OCI-LY3 (cell line): ENCODE data around the gene NOCT.

Experiments
- H2AFZ ChIP-seq: fragments of 200-600, 300-600 bp; shearing (Covaris generic); 2 replicates; pipeline ENCODE4 v1.6.0; 2014; ENCODE audit warnings: antibody characterized with exemption, low read depth, low read length
- H3K27ac ChIP-seq: fragments of 200-600, 300-600 bp; sonication (generic); 2 replicates; pipeline ENCODE4 v1.5.1; 2014; ENCODE audit warnings: mild to moderate bottlenecking, low read length, moderate library complexity, mixed read lengths
- H3K27me3 ChIP-seq: fragments of 200-600, 300-600 bp; sonication (generic); 2 replicates; pipeline ENCODE4 v1.6.1; 2014; ENCODE audit warnings: low read depth, low read length, mixed read lengths
- H3K36me3 ChIP-seq: fragments of 200-600, 300-600 bp; sonication (generic); replicated peaks from 2 replicates; pipeline ENCODE3; 2014; ENCODE audit warnings: low read depth, low read length, mixed read lengths
- H3K4me1 ChIP-seq: fragments of 300-600, 200-600 bp; sonication (generic); 2 replicates; pipeline ENCODE4 v1.6.1; 2014; ENCODE audit warnings: low read length, mixed read lengths
- H3K4me2 ChIP-seq: fragments of 200-600, 300-600 bp; sonication (generic); 2 replicates; pipeline ENCODE4 v1.6.1; 2014; ENCODE audit warnings: low read length, mixed read lengths
- H3K4me3 ChIP-seq: fragments of 300-600, 200-600 bp; sonication (generic); 2 replicates; pipeline ENCODE4 v1.5.1; 2014; ENCODE audit warnings: antibody characterized with exemption, mild to moderate bottlenecking, low read length, moderate library complexity
- H3K79me2 ChIP-seq: fragments of 300-600, 200-600 bp; shearing (Covaris generic); 2 replicates; pipeline ENCODE4 v1.6.1; 2014; ENCODE audit warnings: mild to moderate bottlenecking, low read length, mixed read lengths
- H3K9ac ChIP-seq: fragments of 300-600, 200-600 bp; shearing (Covaris generic); 2 replicates; pipeline ENCODE4 v1.6.0; 2014; ENCODE audit warnings: mild to moderate bottlenecking, low read length, moderate library complexity
- H3K9me3 ChIP-seq: fragments of 200-600, 300-600 bp; shearing (Covaris generic); 2 replicates; pipeline ENCODE4 v1.6.1; 2014; ENCODE audit warnings: low read length, mixed read lengths; ENCODE audit not compliant: insufficient read depth
- H4K20me1 ChIP-seq: fragments of 200-600, 300-600 bp; sonication (generic); 2 replicates; pipeline ENCODE4 v1.6.1; 2016; ENCODE audit warnings: low read length, mixed read lengths; ENCODE audit not compliant: insufficient read depth
- EZH2phosphoT487 ChIP-seq: fragments of 200-600 bp; shearing (Covaris generic); IDR thresholded peaks from 2 replicates; pipeline ENCODE4 v1.6.1; 2018; ENCODE audit warnings: antibody characterized with exemption, mixed run types, low read depth
- TF ChIP-seq, protein P1 (sequence below): fragments of 200-600, 300-600 bp; sonication (generic); IDR thresholded peaks from 2 replicates; pipeline ENCODE4 v1.5.1; 2014; ENCODE audit warnings: antibody characterized with exemption, low read length, low read depth

The NOCT gene

DNA sequence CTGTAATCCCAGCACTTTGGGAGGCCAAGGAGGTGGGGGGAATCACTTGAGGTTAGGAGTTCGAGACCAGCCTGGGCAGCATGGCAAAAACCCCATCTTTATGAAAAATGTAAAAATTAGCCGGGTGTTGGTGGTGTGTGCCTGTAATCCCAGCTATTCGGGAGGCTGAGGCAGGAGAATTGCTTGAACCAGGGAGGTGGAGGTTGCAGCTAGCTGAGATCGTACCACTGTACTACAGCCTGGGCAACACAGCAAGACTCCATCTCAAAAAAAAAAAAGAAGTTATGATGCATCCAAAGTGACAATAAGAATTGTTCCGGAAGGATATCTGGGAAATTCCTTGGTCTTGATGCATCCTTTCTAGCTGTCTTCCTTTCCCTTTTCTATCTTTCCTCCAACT is 7.3 kb downstream of the NOCT start:
- H3K27ac ChIP-seq: no peak overlapping the region
- no peak overlapping the region for H3K9ac ChIP-seq
- peaks cover 75% of the 10 kb centered on the region for H4K20me1 ChIP-seq
- TF ChIP-seq, protein P1, sequence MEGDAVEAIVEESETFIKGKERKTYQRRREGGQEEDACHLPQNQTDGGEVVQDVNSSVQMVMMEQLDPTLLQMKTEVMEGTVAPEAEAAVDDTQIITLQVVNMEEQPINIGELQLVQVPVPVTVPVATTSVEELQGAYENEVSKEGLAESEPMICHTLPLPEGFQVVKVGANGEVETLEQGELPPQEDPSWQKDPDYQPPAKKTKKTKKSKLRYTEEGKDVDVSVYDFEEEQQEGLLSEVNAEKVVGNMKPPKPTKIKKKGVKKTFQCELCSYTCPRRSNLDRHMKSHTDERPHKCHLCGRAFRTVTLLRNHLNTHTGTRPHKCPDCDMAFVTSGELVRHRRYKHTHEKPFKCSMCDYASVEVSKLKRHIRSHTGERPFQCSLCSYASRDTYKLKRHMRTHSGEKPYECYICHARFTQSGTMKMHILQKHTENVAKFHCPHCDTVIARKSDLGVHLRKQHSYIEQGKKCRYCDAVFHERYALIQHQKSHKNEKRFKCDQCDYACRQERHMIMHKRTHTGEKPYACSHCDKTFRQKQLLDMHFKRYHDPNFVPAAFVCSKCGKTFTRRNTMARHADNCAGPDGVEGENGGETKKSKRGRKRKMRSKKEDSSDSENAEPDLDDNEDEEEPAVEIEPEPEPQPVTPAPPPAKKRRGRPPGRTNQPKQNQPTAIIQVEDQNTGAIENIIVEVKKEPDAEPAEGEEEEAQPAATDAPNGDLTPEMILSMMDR: no peak
- no peak for TF ChIP-seq EZH2phosphoT487
- H3K4me1 ChIP-seq: peaks cover 8% of the 10 kb centered on the region
- H3K4me3 ChIP-seq: no peak overlapping the region
- H3K36me3 ChIP-seq: peaks cover 28% of the 10 kb centered on the region
- H2AFZ ChIP-seq: no peak overlapping the region
- no peak overlapping the region for H3K4me2 ChIP-seq
- H3K27me3 ChIP-seq: no peaks in the 10 kb centered on the region
- H3K9me3 ChIP-seq: no peaks in the 10 kb centered on the region
- H3K79me2 ChIP-seq: peaks cover 98% of the 10 kb centered on the region

DNA sequence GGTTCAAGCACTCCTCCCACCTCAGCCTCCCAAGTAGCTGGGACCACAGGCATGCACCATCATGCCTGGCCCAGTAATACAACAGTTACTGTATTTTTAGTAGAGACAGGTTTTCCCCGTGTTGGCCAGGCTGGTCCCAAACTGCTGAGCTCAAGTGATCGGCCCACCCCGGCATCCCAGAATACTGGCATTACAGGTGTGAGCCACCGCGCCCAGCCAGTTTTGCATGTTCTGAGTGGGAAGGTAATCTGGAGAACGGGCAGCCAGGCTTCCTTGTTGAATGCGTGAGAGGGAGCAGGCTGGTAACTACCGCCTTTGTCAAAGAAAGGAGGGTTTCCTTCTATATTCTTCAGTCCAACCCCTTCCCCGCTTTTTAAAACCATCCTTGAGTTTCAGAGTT is 9.1 kb downstream of the NOCT start:
- Histone ChIP-seq H3K4me3 (no peak overlapping the region), H3K9ac (no peak overlapping the region), H3K79me2 (peaks cover 98% of the 10 kb centered on the region), H3K27ac (no peak overlapping the region), H3K9me3 (no peaks in the 10 kb centered on the region), H3K36me3 (peaks cover 31% of the 10 kb centered on the region), H4K20me1 (peaks cover 74% of the 10 kb centered on the region), H3K4me1 (no peaks in the 10 kb centered on the region), H2AFZ (no peak overlapping the region), H3K4me2 (no peak overlapping the region), H3K27me3 (no peaks in the 10 kb centered on the region)
- no peak for TF ChIP-seq EZH2phosphoT487
- TF ChIP-seq, protein P1: no peak

DNA sequence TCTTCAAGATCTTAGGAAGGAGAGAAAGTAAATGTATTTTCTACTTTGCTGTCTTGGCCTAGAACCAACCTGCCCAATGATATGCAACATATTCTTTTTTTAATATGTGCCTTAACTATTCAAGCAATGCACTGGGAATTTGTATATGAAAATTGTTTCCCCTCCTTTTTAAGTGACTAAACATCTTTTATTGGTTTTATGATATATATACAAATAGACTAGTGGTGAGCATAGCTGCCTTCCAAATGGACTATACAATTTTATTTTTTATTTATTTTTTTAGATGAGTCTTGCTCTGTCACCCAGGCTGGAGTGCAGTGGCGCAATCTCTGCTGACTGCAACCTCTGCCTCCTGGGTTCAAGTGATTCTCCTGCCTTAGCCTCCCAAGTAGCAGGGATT is 10.3 kb downstream of the NOCT start:
- Histone ChIP-seq H4K20me1 (peaks cover 72% of the 10 kb centered on the region), H3K79me2 (peaks cover 98% of the 10 kb centered on the region), H3K27ac (no peak overlapping the region), H3K4me3 (no peak overlapping the region), H3K4me1 (no peaks in the 10 kb centered on the region), H3K9ac (no peak overlapping the region), H3K36me3 (peaks cover 25% of the 10 kb centered on the region), H2AFZ (no peak overlapping the region), H3K4me2 (no peak overlapping the region), H3K9me3 (no peaks in the 10 kb centered on the region), H3K27me3 (no peaks in the 10 kb centered on the region)
- TF ChIP-seq, protein P1: no peak
- no peak for TF ChIP-seq EZH2phosphoT487

DNA sequence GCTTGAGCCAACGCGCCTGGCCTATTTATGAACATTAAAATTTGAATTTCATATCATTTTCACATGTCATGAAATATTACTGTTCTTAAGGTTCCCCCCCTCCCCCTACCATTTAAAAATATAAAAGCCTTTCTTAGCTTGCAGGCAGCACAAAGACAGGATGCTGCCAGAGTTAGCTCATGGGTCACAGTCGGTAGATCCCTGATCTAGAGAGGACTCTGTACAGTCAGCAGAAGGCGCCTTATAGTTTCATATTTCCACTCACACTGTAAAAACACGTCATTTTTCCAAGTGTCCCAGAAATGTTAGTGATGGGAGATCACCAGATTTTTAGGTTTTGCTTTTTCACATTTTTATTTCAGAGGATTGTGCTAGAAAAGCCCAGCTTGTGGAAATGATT is 12.2 kb downstream of the NOCT start:
- Histone ChIP-seq H3K4me2 (no peak overlapping the region), H3K9ac (no peak overlapping the region), H2AFZ (no peak overlapping the region), H3K4me1 (no peaks in the 10 kb centered on the region), H3K9me3 (no peaks in the 10 kb centered on the region), H3K27ac (no peak overlapping the region), H3K27me3 (no peaks in the 10 kb centered on the region), H3K4me3 (no peak overlapping the region), H3K36me3 (peaks cover 19% of the 10 kb centered on the region), H4K20me1 (peaks cover 75% of the 10 kb centered on the region), H3K79me2 (peaks cover 98% of the 10 kb centered on the region)
- no peak for TF ChIP-seq EZH2phosphoT487
- TF ChIP-seq, protein P1: no peak
